CD4-positive, alpha-beta T cell treated with Interferon alpha-2 for 1 hour (primary cell): ENCODE data around the gene PRKD1.

Source experiments
- DNase-seq, 2 donors: peaks; one replicate each; pipeline ENCODE4 v3.0.0-alpha.2; 2020 to 2022

The PRKD1 gene

GRCh38 chr14:29927376-29928116 is at the start of gene PRKD1:
Gene PRKD1 (minus strand): TSS chr14:29927847.
- DNase-seq: no peak

DNA sequence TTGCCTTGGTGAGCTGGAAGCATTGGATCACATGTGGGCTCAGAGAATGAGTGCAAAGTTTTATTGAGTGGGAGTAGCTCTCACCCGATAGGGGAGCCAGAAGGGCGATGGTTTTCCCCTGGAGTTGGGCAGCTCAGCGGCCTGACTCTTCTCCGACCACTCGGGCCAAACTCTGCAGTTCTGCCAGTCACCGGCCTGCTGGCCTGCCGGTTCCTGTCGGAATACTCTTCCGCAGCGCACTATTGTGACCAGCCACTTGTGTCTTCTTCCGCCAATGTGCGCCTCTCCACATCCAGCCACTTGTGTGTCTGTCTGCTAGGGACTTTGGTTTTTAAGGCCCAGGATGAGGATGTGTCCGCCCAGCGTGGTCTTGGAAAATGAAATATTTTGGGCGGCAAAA is 43.5 kb upstream of the PRKD1 start:
- DNase-seq: no peak

DNA sequence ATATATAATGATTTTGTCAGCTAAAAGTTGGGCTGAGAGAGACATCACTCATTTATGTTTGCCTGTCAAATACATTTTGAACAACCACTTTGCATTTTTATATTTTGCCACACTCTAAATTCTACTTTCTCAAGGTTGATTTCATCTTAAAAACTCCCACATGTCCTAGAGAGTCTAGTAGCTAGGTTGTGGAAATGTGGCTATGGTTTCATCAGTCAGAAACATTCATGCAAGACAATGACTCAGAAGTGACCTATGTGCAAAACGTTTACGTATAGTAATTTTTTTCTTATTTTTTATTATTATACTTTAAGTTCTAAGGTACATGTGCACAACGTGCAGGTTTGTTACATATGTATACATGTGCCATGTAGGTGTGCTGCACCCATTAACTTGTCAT is 27.4 kb upstream of the PRKD1 start:
- no peak for DNase-seq

DNA sequence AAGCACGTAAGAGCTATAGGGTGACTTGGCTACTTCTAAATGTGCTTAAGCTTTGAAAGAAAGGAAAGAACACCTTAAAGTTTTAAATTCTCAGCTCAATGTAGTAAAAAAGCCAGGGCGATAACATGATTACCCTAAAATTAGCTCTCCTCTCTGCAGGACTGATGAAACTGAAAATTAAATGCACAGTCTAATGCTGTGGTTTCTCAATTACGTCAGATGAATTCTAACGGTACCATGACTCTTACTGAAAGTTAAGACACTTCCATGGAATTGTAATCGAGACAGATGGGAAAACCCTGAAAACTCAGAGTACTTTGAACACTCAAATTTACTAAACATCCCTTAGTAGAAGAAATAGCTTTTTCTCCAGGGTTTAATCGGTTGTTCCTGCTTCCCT is 25.9 kb upstream of the PRKD1 start:
- DNase-seq: no peak

DNA sequence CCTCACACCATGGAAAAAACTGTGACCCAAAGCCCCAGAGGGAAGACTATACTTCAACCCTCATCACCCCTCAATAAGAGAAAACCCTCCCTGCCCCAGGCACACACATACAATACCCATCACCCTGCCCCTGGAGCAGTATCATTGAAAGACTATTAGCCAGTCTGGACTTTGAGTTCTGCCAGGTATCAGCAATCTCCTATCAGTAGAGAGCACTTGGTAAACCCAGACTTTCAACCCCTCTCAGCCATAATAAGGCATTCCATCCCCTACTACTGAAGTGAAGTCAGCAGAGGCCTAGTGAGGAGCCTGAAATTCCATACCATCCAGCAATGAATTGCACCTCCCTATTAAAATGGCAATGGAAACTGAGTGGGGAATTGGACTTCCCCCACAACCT is 16.4 kb upstream of the PRKD1 start:
- DNase-seq: no peak

GRCh38 chr14:29941401-29941800 is 13.8 kb upstream of the PRKD1 start:
- DNase-seq: no peak

- no peak for DNase-seq
These were observed 12.8 kb upstream of the PRKD1 start for GRCh38 chr14:29940482-29940881.

DNA sequence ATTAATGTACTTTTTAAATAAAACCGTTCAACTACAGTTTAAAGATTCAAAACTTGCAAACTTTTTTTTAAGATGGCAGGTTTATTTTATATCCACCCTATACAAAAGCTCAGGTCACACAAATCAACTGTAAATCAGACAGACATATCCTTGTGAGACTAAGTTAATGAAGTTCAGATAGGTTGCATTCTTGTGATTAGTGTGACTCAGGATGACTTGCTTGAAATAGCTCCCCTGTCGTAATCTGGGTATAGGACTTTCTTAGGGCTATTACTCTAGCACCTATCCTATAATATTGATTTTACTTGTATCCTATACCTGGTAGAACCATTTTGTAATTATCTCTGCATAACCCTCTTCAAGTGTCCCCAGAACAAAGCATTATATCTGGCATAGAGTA is 9.5 kb upstream of the PRKD1 start:
- DNase-seq: no peak

DNA sequence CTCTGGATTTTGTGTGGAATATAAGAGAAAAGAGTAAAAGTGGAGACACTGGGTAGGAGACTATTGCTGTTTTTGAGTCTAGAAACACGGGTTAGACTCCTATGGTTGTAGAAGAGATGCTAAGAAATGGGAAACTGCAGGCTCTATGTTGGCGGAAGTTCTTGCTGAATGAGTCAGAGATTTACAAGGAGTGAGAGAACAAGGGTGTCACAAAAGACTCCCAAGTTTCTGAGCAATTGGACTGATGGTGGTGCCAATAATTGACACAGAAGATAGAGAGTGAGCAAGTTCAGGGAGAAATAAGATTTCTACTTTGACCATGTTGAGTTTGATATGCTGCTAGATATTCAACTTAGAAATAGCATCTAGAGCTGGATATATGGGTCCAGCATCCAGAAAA is 2.6 kb upstream of the PRKD1 start:
- no peak for DNase-seq

GRCh38 chr14:29928117-29928640 is 532 bp upstream of the PRKD1 start:
- DNase-seq: no peak

- no peak for DNase-seq
These were observed 809 bp downstream of the PRKD1 start for GRCh38 chr14:29926701-29927375.

GRCh38 chr14:29926228-29926627 is 1.4 kb downstream of the PRKD1 start:
- no peak for DNase-seq

DNA sequence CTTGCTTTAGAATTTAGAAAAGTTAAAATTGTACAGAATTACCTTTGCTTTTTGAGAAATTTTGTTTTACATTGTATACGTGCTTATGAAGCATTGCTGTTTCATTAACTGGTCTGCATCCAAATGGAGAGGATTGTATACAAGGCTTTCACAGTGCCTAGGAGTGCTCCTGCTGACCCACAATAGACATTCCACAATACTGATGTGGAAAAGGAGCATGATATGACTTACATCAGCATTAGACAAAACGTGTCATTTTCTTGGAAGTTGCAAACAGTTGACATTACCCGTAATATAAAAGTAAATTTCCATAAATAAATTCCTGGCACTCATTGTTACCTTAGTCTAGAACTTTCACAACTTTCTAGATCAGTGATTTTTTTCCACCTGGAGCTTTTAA is 1.9 kb downstream of the PRKD1 start:
- DNase-seq: no peak

DNA sequence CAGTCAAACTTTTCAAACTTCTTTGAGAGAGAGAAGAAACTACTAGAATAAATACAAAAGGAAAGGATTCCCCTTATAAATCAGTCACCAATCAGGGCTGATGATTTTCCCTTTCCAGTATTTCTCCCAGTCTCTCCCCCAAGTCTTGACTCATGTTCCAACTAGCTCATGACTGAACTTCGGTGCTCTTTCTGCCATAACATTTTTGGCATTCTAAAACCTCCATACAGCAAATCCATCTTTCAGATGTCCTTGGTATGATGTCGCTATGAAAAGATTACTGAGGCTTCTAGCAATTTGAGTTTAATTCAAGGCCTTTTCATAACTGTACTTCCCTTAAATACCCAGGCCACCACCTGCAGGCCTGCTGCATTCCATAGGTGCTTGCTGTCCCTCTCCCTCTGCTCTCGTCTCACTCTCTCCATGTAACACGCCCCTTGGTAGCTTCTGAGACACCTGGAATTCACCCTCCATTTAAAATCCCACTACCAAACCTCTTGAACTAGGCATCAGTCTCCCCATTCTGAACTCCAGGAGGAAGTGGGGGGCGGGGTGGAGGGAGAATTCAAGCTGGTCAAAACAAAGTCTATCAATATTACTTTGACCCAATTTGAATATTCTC is 2.4 kb downstream of the PRKD1 start:
- DNase-seq: no peak

GRCh38 chr14:29919845-29920244 is 7.8 kb downstream of the PRKD1 start:
- DNase-seq: no peak

- no peak for DNase-seq
These were observed 8.7 kb downstream of the PRKD1 start for GRCh38 chr14:29918981-29919380.

DNA sequence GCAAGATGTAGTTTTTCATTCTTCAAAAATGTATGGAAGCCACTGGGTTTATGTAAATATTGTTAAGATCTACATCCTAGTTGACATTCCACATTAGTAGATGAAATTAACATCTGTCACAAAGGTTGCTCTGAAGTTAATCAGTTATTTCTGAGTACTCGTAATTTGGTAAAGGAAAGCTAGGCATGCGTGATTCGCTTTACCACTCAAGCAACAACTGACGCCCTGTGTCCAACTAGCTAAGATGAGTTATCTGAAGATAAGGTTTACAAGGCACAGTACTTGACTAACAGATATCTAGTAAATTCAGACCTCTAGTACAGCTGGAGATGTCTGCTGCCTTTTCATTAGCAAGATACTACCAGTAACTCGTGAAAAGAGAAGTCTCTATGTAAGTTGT is 14.1 kb downstream of the PRKD1 start:
- no peak for DNase-seq

DNA sequence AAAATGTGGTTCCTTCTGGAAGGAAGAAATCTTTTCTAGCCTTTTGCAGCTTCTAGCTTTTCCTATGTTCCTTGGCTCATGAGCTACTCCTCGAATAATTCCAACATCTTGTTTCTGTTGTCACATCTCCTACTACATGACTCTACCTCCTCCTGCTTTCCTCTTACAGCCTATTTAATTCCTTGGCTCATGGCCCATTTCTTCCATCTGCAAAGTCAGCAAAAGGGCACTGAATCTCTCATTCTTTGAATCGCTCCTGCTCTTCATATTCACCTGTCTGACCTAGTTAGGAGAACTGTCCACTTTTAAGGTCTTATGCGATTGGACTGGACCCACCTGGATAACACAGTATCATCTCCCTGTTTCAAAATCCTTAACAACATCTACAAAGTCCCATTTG is 15.8 kb downstream of the PRKD1 start:
- DNase-seq: no peak

- DNase-seq: no peak
These were observed 18.7 kb downstream of the PRKD1 start for GRCh38 chr14:29908652-29909577.

GRCh38 chr14:29906256-29906870 is 21.3 kb downstream of the PRKD1 start:
- no peak for DNase-seq

DNA sequence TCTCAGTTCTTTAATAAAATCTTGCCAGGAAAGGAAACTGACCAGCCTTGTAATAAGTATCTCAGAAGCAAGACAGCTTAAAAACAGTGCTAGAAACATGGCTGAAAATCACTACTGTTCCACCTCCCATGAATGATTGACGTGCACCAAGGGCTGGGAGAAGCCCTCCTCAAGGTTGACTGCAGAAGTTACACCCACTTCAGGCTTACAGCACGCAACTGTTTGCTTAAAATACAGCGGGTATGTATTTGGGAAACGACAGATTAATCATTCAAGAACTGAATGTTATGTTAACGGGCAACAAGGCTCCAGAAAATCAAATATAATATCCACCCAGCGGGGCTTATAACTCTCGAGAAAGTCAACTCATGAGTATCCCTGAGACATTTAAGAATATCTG is 22.1 kb downstream of the PRKD1 start:
- DNase-seq: no peak

DNA sequence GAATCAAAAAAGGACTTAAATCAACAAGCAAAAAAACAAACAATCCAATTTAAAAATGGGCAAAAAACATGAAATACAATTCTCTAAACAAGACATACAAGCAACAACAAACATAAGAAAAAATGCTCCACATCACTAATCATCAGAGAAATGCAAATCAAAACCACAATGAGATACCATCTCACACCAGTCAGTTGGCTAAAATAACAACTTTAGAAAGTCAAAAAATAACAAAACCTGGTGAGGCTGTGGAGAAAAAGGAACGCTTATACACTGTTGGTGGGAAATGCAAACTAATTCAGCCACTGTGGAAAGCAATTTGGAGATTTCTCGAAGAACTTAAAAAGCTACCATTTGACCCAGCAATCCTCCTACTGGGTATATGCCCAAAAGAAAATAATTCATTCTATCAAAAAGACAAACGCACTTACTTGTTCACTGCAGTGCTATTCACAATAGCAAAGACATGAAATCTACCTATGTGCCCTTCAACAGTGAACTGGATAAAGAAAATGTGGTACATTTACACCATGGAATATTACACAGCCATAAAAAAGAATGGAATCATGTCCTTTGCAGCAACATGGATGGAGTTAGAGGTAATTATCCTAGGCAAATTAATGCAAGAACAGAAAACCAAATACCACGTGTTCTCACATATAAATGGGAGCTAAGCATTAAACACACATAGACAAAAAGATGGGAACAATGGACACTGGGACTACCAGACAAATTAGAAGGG is 26.9 kb downstream of the PRKD1 start:
- DNase-seq: no peak
